Osteocyte (in vitro differentiated cells): Measurements from ENCODE around the gene MYH2. TPM values are rescaled to one million over a fixed set of nuclear protein-coding genes. Genes with fewer than 3 reads are reported as not detected.

Source experiments
- DNase-seq: peaks from one replicate; pipeline ENCODE4 v3.0.0; 2021; ENCODE audit warnings: mixed read lengths; ENCODE audit not compliant: unreplicated experiment; ENCODE audit errors: extremely low spot score
- H3K27ac Mint-ChIP-seq: one replicate; pipeline ENCODE4 v1.8.0; 2021; ENCODE audit warnings: mild to moderate bottlenecking, mixed read lengths; ENCODE audit not compliant: unreplicated experiment
- H3K27me3 Mint-ChIP-seq: one replicate; pipeline ENCODE4 v1.8.0; 2021; ENCODE audit warnings: mixed read lengths; ENCODE audit not compliant: unreplicated experiment
- H3K36me3 Mint-ChIP-seq: one replicate; pipeline ENCODE4 v1.8.0; 2021; ENCODE audit warnings: mixed read lengths; ENCODE audit not compliant: unreplicated experiment
- H3K4me1 Mint-ChIP-seq: one replicate; pipeline ENCODE4 v1.8.0; 2021; ENCODE audit warnings: mixed read lengths; ENCODE audit not compliant: unreplicated experiment
- H3K4me3 Mint-ChIP-seq: one replicate; pipeline ENCODE4 v1.8.0; 2021; ENCODE audit warnings: mild to moderate bottlenecking, moderate library complexity, mixed read lengths; ENCODE audit not compliant: unreplicated experiment
- H3K9me3 Mint-ChIP-seq: one replicate; pipeline ENCODE4 v1.8.0; 2021; ENCODE audit warnings: mixed read lengths; ENCODE audit not compliant: unreplicated experiment
- CTCF ChIP-seq: fragments of 200-600 bp; sonication (generic); IDR thresholded peaks from 2 replicates; pipeline ENCODE4 v1.5.0; 2021; ENCODE audit warnings: antibody characterized with exemption, mild to moderate bottlenecking, moderate library complexity
- total RNA-seq: library from RNA; stranded (reverse); gene quantifications from 2 replicates; pipeline ENCODE4 v1.2.1, GENCODE V29; 2021

The MYH2 gene
- total RNA-seq, 1 donor from 2014 or later: not detected

GRCh38 chr17:10579270-10579669, 29.8 kb upstream of the MYH2 start:
- H3K4me1 Mint-ChIP-seq: no peaks in the 10 kb centered on the region
- TF ChIP-seq CTCF: no peak
- H3K9me3 Mint-ChIP-seq: no peaks in the 10 kb centered on the region
- no peak overlapping the region for H3K27ac Mint-ChIP-seq
- H3K36me3 Mint-ChIP-seq: no peaks in the 10 kb centered on the region
- peaks cover 4% of the 10 kb centered on the region for H3K27me3 Mint-ChIP-seq
- H3K4me3 Mint-ChIP-seq: no peak overlapping the region
- no peak for DNase-seq

- Mint-ChIP-seq H3K9me3 (no peaks in the 10 kb centered on the region), H3K4me1 (no peaks in the 10 kb centered on the region), H3K4me3 (no peak overlapping the region), H3K27me3 (no peaks in the 10 kb centered on the region), H3K36me3 (no peaks in the 10 kb centered on the region), H3K27ac (no peak overlapping the region)
- no peak for TF ChIP-seq CTCF
- no peak for DNase-seq
These were observed 24.9 kb upstream of the MYH2 start for GRCh38 chr17:10574324-10574723.

GRCh38 chr17:10563991-10564660, 14.7 kb upstream of the MYH2 start:
- Mint-ChIP-seq H3K9me3 (no peaks in the 10 kb centered on the region), H3K4me3 (no peak overlapping the region), H3K4me1 (no peaks in the 10 kb centered on the region), H3K27ac (no peak overlapping the region), H3K36me3 (no peaks in the 10 kb centered on the region), H3K27me3 (no peaks in the 10 kb centered on the region)
- no peak for DNase-seq
- TF ChIP-seq CTCF: no peak

DNA sequence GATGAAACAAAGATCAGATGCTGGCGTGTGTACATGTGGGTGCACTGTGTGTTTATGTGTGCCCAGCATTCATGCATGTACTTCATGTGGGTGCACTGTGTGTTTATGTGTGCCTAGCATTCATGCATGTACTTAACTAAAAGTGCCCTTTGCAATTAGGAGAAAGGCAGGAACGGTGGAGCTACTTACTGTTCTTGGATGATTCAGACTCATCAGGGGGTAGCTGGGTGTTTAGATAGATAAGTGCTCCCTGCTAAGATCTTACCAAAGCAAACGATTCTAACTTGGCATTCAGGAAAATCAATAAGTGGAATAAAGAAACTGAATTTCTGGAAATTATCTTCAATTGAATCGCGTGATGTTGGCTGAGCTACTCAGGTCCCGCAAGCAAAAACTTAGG, 8.6 kb upstream of the MYH2 start:
- H3K4me1 Mint-ChIP-seq: no peaks in the 10 kb centered on the region
- no peak for DNase-seq
- no peaks in the 10 kb centered on the region for H3K36me3 Mint-ChIP-seq
- no peak overlapping the region for H3K4me3 Mint-ChIP-seq
- no peaks in the 10 kb centered on the region for H3K27me3 Mint-ChIP-seq
- peaks cover 5% of the 10 kb centered on the region for H3K9me3 Mint-ChIP-seq
- H3K27ac Mint-ChIP-seq: no peak overlapping the region
- no peak for TF ChIP-seq CTCF

- H3K27ac Mint-ChIP-seq: no peak overlapping the region
- H3K4me1 Mint-ChIP-seq: no peaks in the 10 kb centered on the region
- no peak for DNase-seq
- no peaks in the 10 kb centered on the region for H3K27me3 Mint-ChIP-seq
- no peak overlapping the region for H3K4me3 Mint-ChIP-seq
- no peak for TF ChIP-seq CTCF
- H3K9me3 Mint-ChIP-seq: peaks cover 5% of the 10 kb centered on the region
- no peaks in the 10 kb centered on the region for H3K36me3 Mint-ChIP-seq
These were observed 8.0 kb upstream of the MYH2 start for GRCh38 chr17:10557422-10557821.
